B cell (primary cell): ENCODE measurements around the gene TBX10. TPM values are rescaled to one million over a fixed set of nuclear protein-coding genes. Genes with fewer than 3 reads are reported as not detected.

ENCODE experiments used
- ATAC-seq: fragments of 200-7000 bp; cut with Tn5 transposase; one replicate; pipeline ENCODE4 v1.10.0; 2021; ENCODE audit warnings: low read depth, mild to moderate bottlenecking, moderate number of reproducible peaks, moderate library complexity
- CTCF ChIA-PET: fragments of 350-600 bp; sonication (Branson Sonifier 250); formaldehyde crosslinking; loops from one replicate; lab custom pipeline; 2021; ENCODE audit warnings: antibody characterized with exemption, inconsistent platforms; lab: Charles Lee
- POLR2A ChIA-PET: fragments of 350-600 bp; sonication (Branson Sonifier 250); formaldehyde crosslinking; loops from one replicate; lab custom pipeline; 2021; ENCODE audit warnings: antibody characterized with exemption; lab: Charles Lee
- DNase-seq: peaks from one replicate; pipeline ENCODE4 v3.0.0; 2013
- H2AFZ ChIP-seq: 2 replicates; pipeline ENCODE4 v1.6.1; 2012; ENCODE audit warnings: mild to moderate bottlenecking, low read depth, low read length; ENCODE audit not compliant: insufficient read depth, poor library complexity, severe bottlenecking
- H3K27ac ChIP-seq, 2 donors: 1 replicate in 1 of 2; 2 replicates in 1 of 2; pipeline ENCODE4 v1.5.1; 2012 to 2013; ENCODE audit warnings: low read length in 2 of 2, mild to moderate bottlenecking in 2 of 2, moderate library complexity in 1 of 2
- H3K27me3 ChIP-seq, 4 experiments: fragments of 200-600 bp in 1 of 4; sonication (generic) in 1 of 4; replicated peaks in 1 of 4; 1 replicate in 2 of 4; 2 replicates in 2 of 4; pipeline versions ENCODE4 v1.6.1 to v1.7.0; 2013 to 2016; ENCODE audit warnings: low read length in 3 of 4, mild to moderate bottlenecking in 2 of 4, mixed read lengths in 1 of 4, moderate library complexity in 1 of 4; ENCODE audit not compliant: insufficient read depth in 4 of 4, control insufficient read depth in 3 of 4; ENCODE audit errors: control extremely low read depth in 1 of 4
- H3K36me3 ChIP-seq, 2 experiments: replicated peaks in 1 of 2; 1 replicate in 1 of 2; 2 replicates in 1 of 2; pipeline versions ENCODE4 v1.6.1 to v1.7.1; 2013; ENCODE audit warnings: low read length in 1 of 2; ENCODE audit not compliant: insufficient read depth in 2 of 2, control insufficient read depth in 1 of 2; ENCODE audit errors: control extremely low read depth in 1 of 2, extremely low read depth in 1 of 2
- H3K4me1 ChIP-seq, 2 donors: fragments of 200-600 bp in 1 of 2; sonication (generic) in 1 of 2; 1 replicate in 1 of 2; 2 replicates in 1 of 2; pipeline versions ENCODE4 v1.5.1 to v1.6.1; 2013 to 2017; ENCODE audit warnings: low read length in 2 of 2; ENCODE audit not compliant: control insufficient read depth in 2 of 2, insufficient read depth in 2 of 2
- H3K4me2 ChIP-seq: replicated peaks from 2 replicates; pipeline ENCODE3; 2012; ENCODE audit warnings: mild to moderate bottlenecking, low read depth, low read length; ENCODE audit not compliant: poor library complexity, severe bottlenecking
- H3K4me3 ChIP-seq, 5 experiments: fragments of 200-600 bp in 1 of 5; sonication (generic) in 1 of 5; 1 replicate in 3 of 5; 2 replicates in 2 of 5; pipeline versions ENCODE4 v1.5.1 to v1.7.0; 2011 to 2016; ENCODE audit warnings: low read length in 4 of 5, mild to moderate bottlenecking in 4 of 5, low read depth in 2 of 5, control low read depth in 1 of 5, moderate library complexity in 1 of 5; ENCODE audit not compliant: insufficient read depth in 1 of 5; ENCODE audit errors: control extremely low read depth in 1 of 5, extremely low read depth in 1 of 5
- H3K79me2 ChIP-seq: fragments of 200-600 bp; sonication (generic); one replicate; pipeline ENCODE4 v1.6.0; 2016; ENCODE audit warnings: low read length; ENCODE audit not compliant: control insufficient read depth, insufficient read depth
- H3K9ac ChIP-seq: fragments of 200-600 bp; sonication (generic); 2 replicates; pipeline ENCODE4 v1.6.1; 2017; ENCODE audit warnings: mild to moderate bottlenecking, low read length, moderate library complexity
- H3K9me3 ChIP-seq, 3 donors: one replicate each; pipeline versions ENCODE4 v1.6.1 to v1.7.1; 2013; ENCODE audit warnings: low read length in 2 of 3; ENCODE audit not compliant: control insufficient read depth in 2 of 3, insufficient read depth in 1 of 3; ENCODE audit errors: control extremely low read depth in 1 of 3
- H4K20me1 ChIP-seq: 2 replicates; pipeline ENCODE4 v1.6.0; 2012; ENCODE audit warnings: mild to moderate bottlenecking, low read length; ENCODE audit not compliant: insufficient read depth, control insufficient read depth, poor library complexity, severe bottlenecking
- H3K27ac Mint-ChIP-seq: one replicate; pipeline ENCODE4 v1.8.0; 2021; ENCODE audit warnings: mixed read lengths
- H3K27me3 Mint-ChIP-seq: one replicate; pipeline ENCODE4 v1.8.0; 2021; ENCODE audit warnings: mixed read lengths
- H3K4me1 Mint-ChIP-seq: one replicate; pipeline ENCODE4 v1.8.0; 2021; ENCODE audit warnings: mixed read lengths
- H3K4me3 Mint-ChIP-seq: one replicate; pipeline ENCODE4 v1.8.0; 2021; ENCODE audit warnings: mixed read lengths
- H3K9me3 Mint-ChIP-seq: one replicate; pipeline ENCODE4 v1.8.0; 2022; ENCODE audit warnings: mixed read lengths; ENCODE audit not compliant: insufficient read depth
- EZH2 ChIP-seq: IDR thresholded peaks from 2 replicates; pipeline ENCODE4 v1.6.1; 2012; ENCODE audit warnings: borderline replicate concordance, low read depth, mild to moderate bottlenecking, moderate library complexity, low read length; ENCODE audit not compliant: insufficient read depth, poor library complexity, severe bottlenecking
- WGBS: methylation state at CpG from one replicate; pipeline ENCODE4 v1.1.5; 2013; ENCODE audit warnings: missing lambda C conversion rate; ENCODE audit not compliant: insufficient coverage; 5-methylcytosine and 5-hydroxymethylcytosine counted together
- intact Hi-C: fragments of 100-400 bp; cut with micrococcal nuclease; formaldehyde crosslinking; loops from one replicate; pipeline ENCODE4 v1.10.0; 2022
- polyA plus RNA-seq: library from polyadenylated mRNA; depleted of rRNA; stranded (reverse); fragments of >200 nt; gene quantifications from 2 replicates; pipeline ENCODE4 v1.2.3, GENCODE V29; 2012
- total RNA-seq, 2 donors: library from RNA; stranded (reverse); fragments of 120-200 nt in 1 of 2; gene quantifications; 1 replicate in 1 of 2; 2 replicates in 1 of 2; pipeline versions ENCODE4 v1.2.3 to v1.2.4, GENCODE V29; 2013 to 2022
- TF ChIP-seq, protein P1 (sequence below): fragments of 200-600 bp; IDR thresholded peaks from one replicate; pipeline ENCODE4 v1.8.0; 2022; ENCODE audit warnings: antibody characterized with exemption, mild to moderate bottlenecking

Gene TBX10
- total and polyA plus RNA-seq, 2 donors (not counting 1 experiment from before 2014, with no cell fraction given): not detected

DNA sequence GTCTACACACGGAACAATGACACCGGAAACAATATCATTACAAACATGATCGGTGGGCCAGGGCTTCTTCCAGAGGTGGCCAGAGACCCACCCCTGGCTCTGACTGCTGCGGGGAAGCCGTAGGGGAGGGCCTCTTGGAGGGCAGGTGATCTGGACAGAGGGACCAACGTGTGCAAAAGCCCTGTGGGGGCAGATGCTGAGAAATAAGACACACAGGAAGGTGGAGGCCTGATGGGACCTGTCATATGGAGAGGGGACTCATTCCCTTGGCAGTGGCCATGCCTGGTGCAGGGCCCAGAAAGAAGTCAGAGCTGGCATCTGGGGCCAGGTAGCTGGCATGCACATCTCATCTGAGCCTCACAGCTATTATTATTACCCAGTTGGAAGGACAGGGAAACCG lies 33.8 kb upstream of the TBX10 start:
- H2AFZ ChIP-seq: no peak overlapping the region
- ATAC-seq: no peak
- WGBS: 82% methylated on average over 4 of the region's 7 CpGs
- Mint-ChIP-seq H3K4me1 (no peaks in the 10 kb centered on the region), H3K9me3 (no peaks in the 10 kb centered on the region), H3K27ac (no peak overlapping the region), H3K4me3 (no peak overlapping the region), H3K27me3 (peaks cover 36% of the 10 kb centered on the region)
- ChIA-PET POLR2A (no interaction called here), CTCF (no interaction called here)
- TF ChIP-seq EZH2: no peak
- TF ChIP-seq, protein P1, sequence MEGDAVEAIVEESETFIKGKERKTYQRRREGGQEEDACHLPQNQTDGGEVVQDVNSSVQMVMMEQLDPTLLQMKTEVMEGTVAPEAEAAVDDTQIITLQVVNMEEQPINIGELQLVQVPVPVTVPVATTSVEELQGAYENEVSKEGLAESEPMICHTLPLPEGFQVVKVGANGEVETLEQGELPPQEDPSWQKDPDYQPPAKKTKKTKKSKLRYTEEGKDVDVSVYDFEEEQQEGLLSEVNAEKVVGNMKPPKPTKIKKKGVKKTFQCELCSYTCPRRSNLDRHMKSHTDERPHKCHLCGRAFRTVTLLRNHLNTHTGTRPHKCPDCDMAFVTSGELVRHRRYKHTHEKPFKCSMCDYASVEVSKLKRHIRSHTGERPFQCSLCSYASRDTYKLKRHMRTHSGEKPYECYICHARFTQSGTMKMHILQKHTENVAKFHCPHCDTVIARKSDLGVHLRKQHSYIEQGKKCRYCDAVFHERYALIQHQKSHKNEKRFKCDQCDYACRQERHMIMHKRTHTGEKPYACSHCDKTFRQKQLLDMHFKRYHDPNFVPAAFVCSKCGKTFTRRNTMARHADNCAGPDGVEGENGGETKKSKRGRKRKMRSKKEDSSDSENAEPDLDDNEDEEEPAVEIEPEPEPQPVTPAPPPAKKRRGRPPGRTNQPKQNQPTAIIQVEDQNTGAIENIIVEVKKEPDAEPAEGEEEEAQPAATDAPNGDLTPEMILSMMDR: no peak
- no peaks in the 10 kb centered on the region for H4K20me1 ChIP-seq
- H3K9me3 ChIP-seq: peaks cover 0 to 13% (median 0%) of the 10 kb centered on the region in 3 donors
- H3K4me2 ChIP-seq: no peak overlapping the region
- DNase-seq: no peak
- H3K27me3 ChIP-seq: peaks cover 0 to 32% (median 13%) of the 10 kb centered on the region in 4 experiments
- H3K4me3 ChIP-seq: no peak overlapping the region
- H3K4me1 ChIP-seq: peaks cover 11 to 12% of the 10 kb centered on the region in 2 donors
- H3K36me3 ChIP-seq: no peaks in the 10 kb centered on the region
- intact Hi-C loops: no loop called here
- no peak overlapping the region for H3K9ac ChIP-seq
- no peaks in the 10 kb centered on the region for H3K79me2 ChIP-seq
- H3K27ac ChIP-seq: no peak overlapping the region

DNA sequence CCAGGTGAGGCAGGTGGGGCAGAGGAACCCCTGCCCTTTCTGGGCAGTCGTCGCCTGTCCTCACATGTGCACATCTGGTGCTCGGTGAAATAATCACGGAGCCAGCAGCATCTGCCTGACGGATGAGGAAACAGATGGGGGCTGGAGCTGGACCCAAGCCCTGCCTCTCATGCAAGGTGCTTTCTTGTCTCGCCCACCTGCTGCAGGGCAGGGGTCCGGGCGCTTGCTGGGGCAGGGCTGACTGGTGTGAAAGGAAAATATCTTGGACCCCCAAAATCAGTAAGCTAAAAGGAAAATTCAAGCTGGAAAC lies 31.6 kb upstream of the TBX10 start:
- no peaks in the 10 kb centered on the region for H4K20me1 ChIP-seq
- Mint-ChIP-seq H3K27me3 (peaks cover 25% of the 10 kb centered on the region), H3K9me3 (no peaks in the 10 kb centered on the region), H3K4me3 (no peak overlapping the region), H3K4me1 (no peaks in the 10 kb centered on the region), H3K27ac (no peak overlapping the region)
- H3K9me3 ChIP-seq: peaks cover 0 to 13% (median 0%) of the 10 kb centered on the region in 3 donors
- WGBS: 19% methylated on average over 8 of the region's 8 CpGs
- TF ChIP-seq, protein P1: no peak
- no peak for TF ChIP-seq EZH2
- H3K4me2 ChIP-seq: no peak overlapping the region
- no peak overlapping the region for H2AFZ ChIP-seq
- H3K79me2 ChIP-seq: no peaks in the 10 kb centered on the region
- H3K4me1 ChIP-seq: peaks cover 33 to 34% of the 10 kb centered on the region in 2 donors
- intact Hi-C loops: no loop called here
- H3K36me3 ChIP-seq: no peaks in the 10 kb centered on the region
- H3K27me3 ChIP-seq: peaks cover 0 to 32% (median 13%) of the 10 kb centered on the region in 4 experiments
- CTCF ChIA-PET: interaction anchor here (0.7 to 1.5 kb wide), 3 partner anchors 10 to 43 kb away, joined by 3 to 8 read pairs (median 3); no protein-coding TSS in a partner anchor
- H3K9ac ChIP-seq: no peak overlapping the region
- POLR2A ChIA-PET: no interaction called here
- DNase-seq (no peak), ATAC-seq (no peak)
- no peak overlapping the region for H3K27ac ChIP-seq
- H3K4me3 ChIP-seq: no peak overlapping the region
